HG02571 (cell line): Measurements from ENCODE around the gene PHTF2.
"Not testable (repeated sequence)": the region's sequence is repeated elsewhere in the genome, so short reads cannot be mapped to it uniquely, and the experiment has no call there.

ENCODE experiments used
- ATAC-seq: cut with Tn5 transposase; IDR thresholded peaks from one replicate; pipeline ENCODE4 v1.9.1; 2021; ENCODE audit warnings: mild to moderate bottlenecking, moderate library complexity; ENCODE audit not compliant: unreplicated experiment

Gene PHTF2

DNA sequence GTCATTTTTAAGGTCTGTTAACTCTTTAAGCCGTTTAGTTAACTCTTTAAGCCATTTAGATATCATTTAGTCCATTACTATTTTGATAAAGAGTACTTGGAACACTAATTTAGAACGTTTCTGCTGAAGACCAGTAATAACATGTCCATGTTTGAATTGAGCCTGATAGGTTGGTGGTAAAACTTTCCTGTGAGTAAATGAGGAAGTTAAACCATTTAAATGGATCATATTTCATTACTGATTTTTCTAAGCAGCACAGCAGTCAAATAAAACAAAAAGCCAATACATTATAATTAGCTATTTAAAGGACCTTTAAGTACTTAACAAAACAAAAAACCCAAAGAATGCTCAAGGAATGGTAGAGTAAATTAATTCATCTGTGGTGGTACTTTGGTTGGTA, 29.4 kb downstream of the PHTF2 start:
- ATAC-seq = no peak

DNA sequence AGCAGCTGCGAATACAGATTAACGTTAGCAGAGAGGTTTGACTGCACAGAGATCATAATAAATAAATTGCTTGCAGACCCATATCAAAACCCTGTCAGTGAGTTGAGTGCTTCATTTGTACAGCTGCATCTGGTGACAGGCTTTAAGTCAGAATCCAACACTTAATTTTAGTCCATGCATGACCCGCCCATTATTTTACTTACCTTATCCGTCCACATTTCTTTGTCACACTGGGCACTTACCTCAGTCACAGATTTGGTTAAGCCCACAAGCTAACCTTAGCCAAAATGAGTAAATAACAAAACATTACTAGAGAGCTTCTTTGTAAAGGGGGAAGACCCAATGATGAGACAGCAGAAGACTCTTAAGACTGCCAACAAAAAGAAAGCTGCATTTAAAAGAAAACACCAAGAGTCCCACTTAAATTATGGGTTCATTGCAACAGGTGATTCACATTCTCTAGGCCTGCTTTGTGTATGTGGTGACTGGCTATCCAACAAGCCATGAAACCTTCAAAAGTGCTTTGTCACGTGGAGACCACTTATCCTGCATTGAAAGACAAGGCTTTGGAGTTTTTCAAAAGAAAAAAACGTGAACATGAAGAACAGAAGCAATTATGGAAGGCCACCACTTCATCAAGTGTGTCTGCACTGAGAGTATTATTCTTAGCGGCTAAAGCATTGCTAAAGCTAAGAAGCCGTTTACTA, 32.2 kb downstream of the PHTF2 start:
- ATAC-seq = no peak

DNA sequence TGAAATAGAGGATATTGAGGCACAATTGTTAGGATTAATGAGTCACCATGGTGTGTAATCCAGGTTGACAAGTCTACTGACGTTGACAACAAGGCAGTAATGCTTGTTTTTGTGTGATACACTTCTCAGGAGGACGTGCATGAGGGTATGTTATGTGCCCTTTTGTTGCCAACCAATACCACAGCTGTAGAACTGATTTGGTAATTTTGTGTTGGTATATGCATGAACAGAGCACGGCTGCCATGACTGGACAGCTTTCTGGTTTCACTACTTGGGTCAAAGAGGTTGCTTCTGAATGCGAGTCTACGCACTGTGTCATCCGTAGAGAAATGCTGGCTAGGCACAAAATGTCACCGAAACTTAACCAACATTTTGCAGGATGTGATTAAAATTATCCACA, 32.9 kb downstream of the PHTF2 start:
- no peak for ATAC-seq

DNA sequence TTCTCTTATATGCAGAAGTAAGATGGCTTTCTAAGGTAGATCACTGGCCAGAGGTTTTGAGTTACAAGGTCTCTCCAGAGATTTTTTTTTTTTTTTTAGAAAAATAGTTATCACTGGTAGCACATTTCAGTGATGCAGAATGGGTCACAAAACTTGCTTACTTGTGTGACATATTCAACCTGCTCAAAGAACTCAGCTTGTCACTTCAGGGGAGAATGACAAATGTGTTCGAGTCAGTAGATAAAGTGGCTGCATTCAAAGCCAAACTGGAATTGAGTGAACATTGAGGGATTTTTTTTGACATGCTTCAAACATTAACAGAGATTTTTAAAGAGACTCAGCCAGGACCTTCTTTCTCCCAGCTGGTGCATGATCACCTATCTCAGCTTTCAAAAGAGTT, 33.4 kb downstream of the PHTF2 start:
- ATAC-seq = no peak

DNA sequence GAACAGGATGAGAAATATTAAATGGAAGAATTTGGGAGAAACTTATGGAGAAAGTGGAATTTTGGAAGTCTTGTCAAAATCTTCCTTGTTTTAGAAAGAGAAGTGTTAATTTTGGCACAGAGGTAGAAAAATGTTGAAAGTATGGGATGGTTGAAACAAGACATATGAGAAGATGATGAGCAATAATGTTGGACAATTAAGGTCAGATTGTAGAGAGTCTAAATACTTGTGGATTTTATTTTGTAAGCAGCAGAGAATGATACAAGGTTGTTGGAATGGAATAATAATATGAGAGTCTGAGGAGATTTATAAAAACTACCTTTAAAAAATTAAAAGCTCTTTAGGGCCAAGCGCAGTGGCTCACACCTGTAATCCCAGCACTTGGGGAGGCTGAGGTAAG, 34.6 kb downstream of the PHTF2 start:
- ATAC-seq = no peak

DNA sequence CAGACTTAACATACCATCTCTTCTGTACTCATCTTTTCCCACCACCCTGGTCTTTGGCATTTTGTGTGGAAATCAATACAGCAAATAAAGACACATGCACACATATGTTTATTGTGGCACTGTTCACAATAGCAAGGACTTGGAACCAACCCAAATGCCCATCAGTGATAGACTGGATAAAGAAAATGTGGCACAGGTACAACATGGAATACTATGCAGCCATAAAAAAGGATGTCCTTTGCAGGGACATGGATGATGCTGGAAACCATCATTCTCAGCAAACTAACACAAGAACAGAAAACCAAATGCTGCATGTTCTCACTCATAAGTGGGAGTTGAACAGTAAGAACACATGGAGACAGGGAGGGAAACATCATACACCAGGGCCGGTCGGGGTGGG, 37.9 kb downstream of the PHTF2 start:
- not testable (repeated sequence) for ATAC-seq

DNA sequence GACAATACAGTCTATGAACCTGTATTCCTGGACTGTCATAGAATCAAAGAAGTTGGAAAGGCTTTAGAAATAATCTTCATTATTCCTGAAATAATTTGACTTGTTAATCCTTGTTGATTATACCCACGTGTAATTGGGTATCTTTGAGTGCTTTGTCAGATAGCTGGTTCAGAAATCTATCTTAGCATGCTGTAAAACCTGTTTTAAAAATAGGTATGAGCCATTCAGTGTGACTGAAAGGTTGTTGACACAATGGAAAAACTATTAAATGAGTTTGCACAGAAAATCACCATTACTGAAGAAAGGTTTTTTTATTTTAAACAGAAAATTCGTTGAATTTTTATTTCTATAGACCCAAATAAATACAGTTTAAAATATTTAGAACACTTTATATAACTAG, 38.7 kb downstream of the PHTF2 start:
- ATAC-seq = no peak

DNA sequence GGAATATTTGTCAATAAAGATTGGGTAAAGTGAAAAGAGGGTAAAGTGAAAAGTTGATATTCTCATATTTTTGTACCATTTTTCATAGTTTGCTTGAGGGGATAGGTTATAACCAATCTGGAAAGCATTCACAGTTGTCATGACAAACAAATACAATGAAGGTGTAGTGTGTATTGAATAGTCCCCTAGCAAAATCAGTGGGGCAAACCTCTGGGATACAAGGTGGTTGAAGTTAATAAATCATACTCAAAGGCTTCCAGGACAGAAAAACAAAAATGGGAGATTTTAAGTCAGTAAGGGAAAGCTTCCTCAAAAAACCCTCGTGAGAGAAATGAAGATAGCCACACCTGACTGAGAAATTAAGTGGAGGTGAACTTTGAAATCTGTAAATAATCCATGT, 39.4 kb downstream of the PHTF2 start:
- no peak for ATAC-seq

DNA sequence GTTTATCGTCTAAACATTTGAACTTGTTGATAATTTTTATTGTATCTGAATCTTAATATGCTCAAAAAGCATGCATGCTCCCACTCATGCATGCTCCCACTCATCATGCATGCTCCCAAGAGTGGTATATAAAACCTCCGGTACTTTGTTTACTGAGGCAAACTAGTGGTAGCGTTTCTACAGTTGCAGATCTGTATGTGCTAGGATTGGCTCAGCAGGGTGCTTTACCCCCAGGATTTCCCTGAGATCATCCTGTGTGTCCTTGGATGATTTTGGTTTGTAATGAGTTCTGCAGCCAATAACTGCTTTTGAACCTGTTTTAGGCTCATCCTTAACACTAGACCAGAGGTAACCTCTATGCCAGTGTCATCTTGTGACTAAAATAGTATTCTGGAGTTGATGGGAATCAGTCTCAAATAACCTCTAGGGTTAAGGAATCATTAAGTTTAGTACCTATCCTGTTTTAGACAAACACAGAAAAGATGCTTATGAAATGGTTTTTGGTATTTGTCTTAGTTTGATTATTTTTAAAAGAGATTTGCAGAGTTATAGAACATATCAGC, 40.4 kb downstream of the PHTF2 start:
- no peak for ATAC-seq

DNA sequence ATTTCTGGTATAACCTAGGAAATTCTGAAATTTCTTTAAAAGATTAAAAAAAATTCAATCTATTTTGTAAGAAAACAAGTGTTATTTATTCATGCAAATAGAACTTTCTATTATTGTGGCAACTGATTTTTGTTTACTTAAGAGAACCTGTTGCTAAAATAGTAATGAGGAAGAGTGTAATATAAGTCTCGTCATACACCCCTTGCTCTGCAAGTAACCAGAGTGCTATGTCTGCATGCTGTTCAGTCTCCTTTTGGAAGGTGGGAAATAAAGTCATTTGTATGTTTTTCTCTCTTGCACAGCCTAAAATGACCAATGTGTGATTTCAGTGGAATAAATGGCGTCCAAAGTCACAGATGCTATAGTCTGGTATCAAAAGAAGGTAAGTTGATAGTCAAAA, 41.3 kb downstream of the PHTF2 start:
- ATAC-seq = no peak

DNA sequence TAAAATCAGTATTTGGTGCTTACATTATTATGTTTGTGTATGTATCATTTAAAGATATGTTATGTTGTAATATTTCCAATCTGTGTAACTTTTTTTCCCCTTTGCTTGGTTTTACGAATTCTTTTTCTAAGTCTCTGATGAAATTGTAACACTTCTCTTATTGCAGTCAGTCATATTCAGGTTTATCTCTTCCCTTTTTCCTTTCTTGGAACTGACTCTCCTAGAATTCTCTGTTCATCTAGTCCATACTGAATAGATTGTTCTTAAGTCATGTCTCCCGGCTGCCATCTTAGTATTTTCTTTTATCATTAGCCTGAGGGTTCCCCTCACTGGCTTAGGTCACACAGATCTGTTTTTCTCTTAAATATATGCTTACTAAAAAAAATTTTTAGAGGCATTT, 44.6 kb downstream of the PHTF2 start:
- no peak for ATAC-seq

DNA sequence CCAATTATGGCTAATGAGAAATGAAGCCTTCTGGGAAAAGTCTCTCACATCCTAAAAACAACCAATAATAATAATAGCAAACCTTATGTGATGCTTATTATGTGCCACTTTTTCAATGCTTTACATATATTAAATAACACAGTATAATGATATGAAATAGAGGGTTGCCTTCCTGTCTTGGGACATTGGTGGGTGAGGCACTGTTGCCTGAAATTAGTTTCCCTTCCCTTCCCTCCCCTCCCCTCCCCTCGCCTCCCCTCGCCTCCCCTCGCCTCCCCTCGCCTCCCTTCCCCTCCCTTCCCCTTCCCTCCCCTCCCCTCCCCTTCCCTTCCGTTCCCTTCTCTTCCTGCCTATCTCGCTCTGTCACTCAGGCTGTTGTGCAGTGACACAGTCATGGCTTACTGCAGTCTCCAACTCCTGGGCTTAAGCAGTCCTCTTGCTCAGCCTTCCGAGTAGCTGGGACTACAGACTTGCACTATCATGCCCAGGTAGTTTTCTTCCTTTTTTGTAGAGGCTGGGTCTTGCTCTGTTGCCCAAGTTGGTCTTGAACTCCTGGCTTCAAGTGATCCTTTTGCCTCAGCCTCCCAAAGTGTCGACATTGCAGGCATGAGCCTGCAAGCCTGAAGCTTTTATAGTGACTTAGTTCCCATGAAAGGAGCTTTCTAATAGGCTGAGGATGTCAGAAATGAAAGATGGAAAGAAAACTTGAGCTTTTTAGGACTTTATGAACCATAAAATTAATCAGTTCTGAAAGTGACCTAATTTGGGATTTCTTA, 47.9 kb downstream of the PHTF2 start:
- ATAC-seq = no peak

DNA sequence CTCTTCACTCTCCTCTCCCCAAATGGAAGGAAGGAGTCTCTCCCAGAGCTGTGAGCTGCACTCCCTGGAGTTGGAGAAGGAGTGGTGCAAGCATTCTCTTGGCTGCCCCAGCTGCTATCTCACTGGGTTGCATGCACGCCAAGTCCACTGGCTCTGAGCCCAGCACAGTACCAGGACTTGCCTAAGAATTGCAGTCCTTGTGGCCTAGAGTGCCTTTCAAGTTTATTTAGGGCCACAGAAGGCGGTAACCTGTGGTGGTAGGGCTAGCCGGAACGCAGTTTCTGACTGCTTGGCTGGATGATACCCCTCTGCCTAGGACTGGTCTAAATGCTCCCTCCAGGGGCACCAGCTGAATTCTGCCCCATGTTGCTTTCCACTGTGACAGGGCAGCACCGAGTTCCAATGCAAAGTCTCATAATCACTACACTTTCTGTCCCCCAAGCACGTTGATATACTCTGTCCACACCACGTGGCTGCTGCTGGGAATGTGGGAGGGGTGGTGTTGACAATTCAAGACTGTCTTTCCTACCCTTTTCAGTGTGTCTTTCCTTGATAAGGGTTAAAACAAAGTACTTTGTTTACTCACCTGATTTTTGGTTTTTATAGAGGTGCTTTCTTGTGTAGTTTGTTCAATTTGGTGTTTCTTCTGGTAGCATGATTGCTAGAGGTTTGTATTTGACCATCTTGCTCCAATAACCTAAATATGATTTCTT, 57.0 kb downstream of the PHTF2 start:
- no peak for ATAC-seq

DNA sequence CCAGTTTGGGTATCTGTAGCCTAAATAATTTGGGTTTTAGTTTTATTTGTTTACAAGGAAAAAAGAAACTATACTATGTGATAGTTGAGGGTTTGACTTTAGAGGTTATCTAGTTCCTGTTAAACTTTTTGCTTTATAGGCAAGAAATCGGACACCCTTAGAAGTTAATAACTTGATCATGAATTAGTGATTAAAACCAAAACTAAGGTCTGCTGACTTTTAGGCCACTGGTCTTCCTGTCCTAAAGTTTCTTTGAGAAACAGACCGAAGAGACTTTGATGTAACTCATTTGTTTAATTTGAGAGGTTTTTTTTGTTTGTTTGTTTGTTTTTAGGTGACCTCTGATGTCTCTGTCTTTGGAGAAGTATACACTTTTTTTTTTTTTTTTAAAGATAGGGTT, 59.7 kb downstream of the PHTF2 start:
- no peak for ATAC-seq

DNA sequence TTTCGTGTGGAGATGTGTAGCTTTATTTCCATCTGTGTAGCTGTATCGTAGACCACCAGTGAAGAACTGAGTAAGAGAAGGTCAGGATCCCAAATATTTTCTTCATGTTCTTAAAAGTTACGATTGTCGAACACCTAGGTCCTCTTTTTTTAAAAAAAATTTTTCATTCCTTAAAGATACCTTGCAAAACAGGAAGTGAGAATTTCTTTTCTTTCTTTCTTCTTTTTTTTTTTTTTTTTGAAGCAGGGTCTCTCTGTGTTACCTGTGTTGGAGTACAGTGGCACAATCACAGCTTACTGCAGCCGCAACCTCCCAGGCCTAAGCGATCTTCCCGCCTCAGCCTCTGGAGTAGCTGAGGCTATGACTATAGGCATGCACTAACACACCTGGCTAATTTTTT, 60.8 kb downstream of the PHTF2 start:
- no peak for ATAC-seq

DNA sequence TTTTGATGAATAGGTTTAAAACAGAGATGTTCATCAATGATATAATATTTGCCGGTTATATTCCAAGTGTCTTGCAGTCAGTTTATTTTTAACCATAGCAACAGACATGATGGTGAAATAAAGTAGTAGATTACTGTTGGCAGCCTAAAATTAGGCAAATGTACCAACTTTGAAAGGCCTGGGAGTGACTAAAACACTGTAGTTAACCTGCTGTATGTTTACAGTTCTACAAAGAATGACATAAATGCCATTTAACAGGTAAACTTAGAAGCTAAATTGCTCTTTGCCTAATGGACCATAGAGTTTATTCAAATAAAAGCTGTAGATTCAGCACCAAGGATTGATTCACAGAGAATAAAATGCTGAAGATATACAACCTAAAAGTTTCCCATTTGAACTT, 64.1 kb downstream of the PHTF2 start:
- ATAC-seq = no peak

DNA sequence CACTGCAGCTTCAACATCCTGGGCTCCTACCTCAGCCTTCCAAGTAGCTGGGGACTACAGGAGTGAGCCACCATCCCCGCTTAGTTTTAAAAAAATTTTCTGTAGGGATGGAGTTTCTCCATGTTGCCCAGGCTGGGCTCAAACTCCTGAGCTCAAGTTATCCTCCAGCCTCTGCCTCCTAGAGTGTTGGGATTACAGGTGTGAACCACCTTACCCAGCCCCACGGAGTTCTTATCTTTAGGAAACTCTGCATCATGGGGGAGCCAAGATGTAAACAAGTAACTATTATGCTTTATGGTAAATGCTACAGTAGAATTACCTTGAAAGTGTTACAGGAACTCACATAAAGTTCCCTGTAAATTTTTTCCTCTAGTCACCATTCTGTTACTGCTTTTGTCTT, 65.3 kb downstream of the PHTF2 start:
- no peak for ATAC-seq

DNA sequence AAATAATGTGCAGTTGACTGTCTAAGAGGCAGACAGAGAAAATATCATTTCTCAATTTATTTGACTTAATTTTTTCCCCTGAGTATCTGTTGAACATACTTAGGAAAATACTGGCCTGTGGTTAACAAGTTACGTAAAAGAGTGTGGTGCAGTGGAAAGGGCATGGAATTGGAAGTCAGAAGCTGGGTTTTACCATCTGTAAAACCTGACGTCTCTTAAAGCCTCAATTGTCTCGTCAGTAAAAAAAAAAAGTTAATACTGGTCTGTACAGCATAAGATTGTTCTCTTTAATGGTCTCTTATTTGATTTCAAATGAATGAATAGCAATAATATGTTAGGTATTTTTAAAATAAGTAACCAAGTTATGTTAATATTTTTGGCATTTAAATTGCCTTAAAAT, 67.8 kb downstream of the PHTF2 start:
- ATAC-seq = no peak

DNA sequence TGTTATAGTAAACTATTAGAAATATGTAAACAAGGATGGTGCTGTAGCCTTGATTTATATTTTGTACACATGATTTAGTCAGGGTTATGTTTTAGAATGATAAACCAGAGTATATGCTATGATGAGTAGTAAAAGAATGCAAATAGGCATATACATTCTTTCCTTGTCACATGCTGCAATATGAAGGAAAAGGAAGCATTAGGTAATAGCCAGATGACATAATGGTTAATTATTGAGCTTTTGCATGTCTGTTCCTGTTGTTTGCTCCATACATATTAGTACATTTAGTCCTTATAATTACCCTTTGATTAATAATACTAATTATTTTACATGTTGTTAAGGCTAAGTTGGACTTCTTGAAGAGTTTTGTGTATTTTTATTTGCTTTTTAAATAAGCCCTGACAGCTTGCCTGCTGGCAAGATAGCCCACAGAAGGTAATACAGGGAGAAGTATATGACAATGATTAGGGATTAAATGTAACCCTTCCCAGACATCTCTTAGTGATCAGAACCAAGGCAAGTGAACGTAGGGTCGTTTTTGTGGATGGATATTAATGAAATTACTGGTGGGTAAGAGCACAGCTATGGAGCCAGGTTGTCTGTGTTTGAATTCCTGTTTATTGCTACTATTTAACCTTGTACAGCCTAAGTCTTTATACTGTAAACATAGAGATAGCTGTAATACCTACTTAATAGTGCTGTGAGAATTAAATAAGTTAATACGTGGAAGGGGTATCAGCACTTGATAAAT, 68.4 kb downstream of the PHTF2 start:
- ATAC-seq = no peak

DNA sequence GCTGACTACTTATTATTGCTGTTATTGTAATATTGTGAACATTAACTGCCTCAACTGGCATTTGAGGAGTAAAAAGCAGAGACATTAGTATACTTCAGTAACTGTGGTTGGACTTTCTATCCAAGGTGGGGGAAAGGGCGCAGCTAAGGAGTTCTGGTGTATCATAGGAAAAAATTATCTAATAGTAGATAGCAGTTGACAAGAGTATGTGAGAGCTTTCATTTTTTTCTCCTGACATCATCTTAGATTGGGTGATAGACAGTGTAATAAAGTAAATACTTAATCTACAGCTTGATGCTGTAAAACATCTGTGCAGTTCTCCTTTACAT, 68.9 kb downstream of the PHTF2 start:
- no peak for ATAC-seq

DNA sequence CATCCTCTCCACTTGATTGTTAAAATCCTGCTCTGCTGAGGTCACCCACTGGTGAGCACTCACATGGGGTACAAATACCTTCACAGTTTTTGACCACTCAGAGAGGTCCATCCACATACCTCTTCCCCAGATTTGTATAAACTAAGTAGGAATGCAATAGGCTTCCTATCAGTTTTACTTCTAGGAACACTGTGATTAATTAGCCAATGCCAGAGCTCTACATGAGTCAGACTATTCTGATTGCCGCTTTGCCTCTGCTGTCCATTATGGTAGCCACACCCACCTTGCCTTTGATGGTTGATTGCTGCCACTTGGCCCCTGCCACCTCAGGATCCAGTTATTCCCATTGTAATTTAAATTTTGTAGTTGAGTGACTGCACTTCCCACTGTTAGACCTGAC, 73.7 kb downstream of the PHTF2 start:
- ATAC-seq = not testable (repeated sequence)
